Endodermal cell (in vitro differentiated cells): Measurements from ENCODE around the gene C8G. TPM values are rescaled to one million over a fixed set of nuclear protein-coding genes. Genes with fewer than 3 reads are reported as not detected.

Source experiments
- DNase-seq: peaks from one replicate; pipeline ENCODE4 v3.0.0-alpha.2; 2017
- H3K27ac ChIP-seq: 2 replicates; pipeline ENCODE4 v1.5.1; 2013; ENCODE audit warnings: mild to moderate bottlenecking, low read depth, low read length, moderate library complexity
- H3K27me3 ChIP-seq: 2 replicates; pipeline ENCODE4 v1.6.1; 2013; ENCODE audit warnings: mild to moderate bottlenecking, low read length, moderate library complexity; ENCODE audit not compliant: insufficient read depth, control insufficient read depth, poor library complexity, severe bottlenecking
- H3K36me3 ChIP-seq: 2 replicates; pipeline ENCODE4 v1.7.0; 2013; ENCODE audit warnings: mild to moderate bottlenecking, low read length, moderate library complexity; ENCODE audit not compliant: control insufficient read depth, insufficient read depth
- H3K4me1 ChIP-seq: one replicate; pipeline ENCODE4 v1.7.0; 2013; ENCODE audit warnings: low read length; ENCODE audit not compliant: control insufficient read depth, insufficient read depth
- H3K4me3 ChIP-seq: 2 replicates; pipeline ENCODE4 v1.5.1; 2013; ENCODE audit warnings: mild to moderate bottlenecking, low read length, moderate library complexity
- H3K9ac ChIP-seq: 2 replicates; pipeline ENCODE4 v1.6.1; 2013; ENCODE audit warnings: mild to moderate bottlenecking, low read length, moderate library complexity; ENCODE audit not compliant: poor library complexity, severe bottlenecking; ENCODE audit errors: extremely low read depth
- H3K9me3 ChIP-seq: 2 replicates; pipeline ENCODE4 v1.6.1; 2013; ENCODE audit warnings: mild to moderate bottlenecking, low read length, moderate library complexity; ENCODE audit not compliant: control insufficient read depth
- H3K27ac Mint-ChIP-seq: 2 replicates; pipeline ENCODE4 v1.8.0; 2020; ENCODE audit warnings: mixed read lengths
- H3K27me3 Mint-ChIP-seq: 2 replicates; pipeline ENCODE4 v1.8.0; 2021; ENCODE audit warnings: mild to moderate bottlenecking, mixed read lengths; ENCODE audit not compliant: insufficient read depth
- H3K36me3 Mint-ChIP-seq: 2 replicates; pipeline ENCODE4 v1.8.0; 2020; ENCODE audit warnings: low read depth, mixed read lengths
- H3K4me1 Mint-ChIP-seq: 2 replicates; pipeline ENCODE4 v1.8.0; 2020; ENCODE audit warnings: mixed read lengths
- H3K4me3 Mint-ChIP-seq: 2 replicates; pipeline ENCODE4 v1.8.0; 2020; ENCODE audit warnings: mild to moderate bottlenecking, moderate library complexity, mixed read lengths
- H3K9me3 Mint-ChIP-seq: 2 replicates; pipeline ENCODE4 v1.8.0; 2020; ENCODE audit warnings: mild to moderate bottlenecking, mixed read lengths
- WGBS, 2 experiments: methylation state at CpG; one replicate each; pipeline versions ENCODE4 v1.1.5 to v1.1.7; 2013; ENCODE audit warnings: missing lambda C conversion rate in 2 of 2, mixed read lengths in 1 of 2; ENCODE audit not compliant: insufficient coverage in 1 of 2, insufficient read length in 1 of 2; 5-methylcytosine and 5-hydroxymethylcytosine counted together
- total RNA-seq, 2 donors: library from RNA; stranded (reverse); fragmentation: NEBNext Ultra II Directional in 1 of 2; extraction: Animal tissue kit (Norgen Biotek cat#: 25700) in 1 of 2; gene quantifications; 2 replicates in 1 of 2; 3 replicates in 1 of 2; pipeline ENCODE4 v1.2.1, GENCODE V29; 2021
- TF ChIP-seq, protein P1 (sequence below): fragments of 200-600 bp; sonication (generic); conservative IDR thresholded peaks from 2 replicates; pipeline ENCODE4 v1.5.0; 2021; ENCODE audit warnings: antibody characterized with exemption, mild to moderate bottlenecking

Gene C8G
- total RNA-seq, 2 donors from 2014 or later, result 1.2 to 1.6 TPM

- no peaks in the 10 kb centered on the region for H3K36me3 Mint-ChIP-seq
- Histone ChIP-seq H3K4me1 (no peaks in the 10 kb centered on the region), H3K9ac (no peak overlapping the region), H3K4me3 (no peak overlapping the region), H3K9me3 (no peaks in the 10 kb centered on the region), H3K36me3 (no peaks in the 10 kb centered on the region), H3K27me3 (no peaks in the 10 kb centered on the region), H3K27ac (no peak overlapping the region)
- no peak overlapping the region for H3K4me3 Mint-ChIP-seq
- DNase-seq, result no peak
- WGBS, 2 experiments, result 90 to 93% methylated on average over 7 to 28 of the region's 28 CpGs
- TF ChIP-seq, protein P1, sequence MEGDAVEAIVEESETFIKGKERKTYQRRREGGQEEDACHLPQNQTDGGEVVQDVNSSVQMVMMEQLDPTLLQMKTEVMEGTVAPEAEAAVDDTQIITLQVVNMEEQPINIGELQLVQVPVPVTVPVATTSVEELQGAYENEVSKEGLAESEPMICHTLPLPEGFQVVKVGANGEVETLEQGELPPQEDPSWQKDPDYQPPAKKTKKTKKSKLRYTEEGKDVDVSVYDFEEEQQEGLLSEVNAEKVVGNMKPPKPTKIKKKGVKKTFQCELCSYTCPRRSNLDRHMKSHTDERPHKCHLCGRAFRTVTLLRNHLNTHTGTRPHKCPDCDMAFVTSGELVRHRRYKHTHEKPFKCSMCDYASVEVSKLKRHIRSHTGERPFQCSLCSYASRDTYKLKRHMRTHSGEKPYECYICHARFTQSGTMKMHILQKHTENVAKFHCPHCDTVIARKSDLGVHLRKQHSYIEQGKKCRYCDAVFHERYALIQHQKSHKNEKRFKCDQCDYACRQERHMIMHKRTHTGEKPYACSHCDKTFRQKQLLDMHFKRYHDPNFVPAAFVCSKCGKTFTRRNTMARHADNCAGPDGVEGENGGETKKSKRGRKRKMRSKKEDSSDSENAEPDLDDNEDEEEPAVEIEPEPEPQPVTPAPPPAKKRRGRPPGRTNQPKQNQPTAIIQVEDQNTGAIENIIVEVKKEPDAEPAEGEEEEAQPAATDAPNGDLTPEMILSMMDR, result no peak
- peaks cover 5% of the 10 kb centered on the region for H3K27me3 Mint-ChIP-seq
- no peaks in the 10 kb centered on the region for H3K4me1 Mint-ChIP-seq
- H3K9me3 Mint-ChIP-seq, result no peaks in the 10 kb centered on the region
- H3K27ac Mint-ChIP-seq, result no peak overlapping the region
Observed at GRCh38 chr9:136958898-136959850, 14.1 kb downstream of the C8G start.

DNA sequence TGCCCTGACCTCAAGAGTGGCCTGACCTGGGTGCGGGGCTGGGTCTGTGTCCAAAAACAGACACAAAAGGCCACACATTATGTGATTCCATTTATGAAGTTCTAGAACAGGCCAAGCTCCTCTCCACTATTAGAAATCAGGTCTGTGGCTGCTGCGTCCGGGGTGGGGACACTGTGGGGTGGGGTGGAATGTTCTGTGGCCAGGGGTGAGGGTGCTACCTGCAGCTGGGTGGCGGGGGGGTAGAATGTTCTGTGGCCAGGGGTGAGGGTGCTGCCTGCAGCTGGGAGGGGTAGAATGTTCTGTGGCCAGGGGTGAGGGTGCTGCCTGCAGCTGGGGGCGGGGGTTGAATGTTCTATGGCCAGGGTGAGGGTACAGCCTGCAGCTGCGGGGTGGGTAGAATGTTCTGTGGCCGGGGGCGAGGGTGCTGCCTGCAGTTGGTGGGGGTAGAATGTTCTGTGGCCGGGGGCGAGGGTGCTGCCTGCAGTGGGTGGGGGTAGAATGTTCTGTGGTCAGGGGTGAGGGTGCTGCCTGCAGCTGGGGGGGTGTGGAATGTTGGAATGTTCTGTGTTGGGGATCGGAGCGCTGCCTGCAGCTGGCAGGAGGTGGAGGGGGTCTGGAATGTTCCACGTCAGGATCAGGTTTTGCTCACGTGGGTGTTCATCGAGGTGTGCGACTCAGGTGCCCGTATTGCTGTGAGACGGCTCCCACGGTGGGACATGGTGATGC, 15.3 kb downstream of the C8G start:
- no peak for DNase-seq
- H3K27ac ChIP-seq, result no peak overlapping the region
- H3K4me3 ChIP-seq, result no peak overlapping the region
- no peaks in the 10 kb centered on the region for H3K36me3 ChIP-seq
- Mint-ChIP-seq H3K4me1 (no peaks in the 10 kb centered on the region), H3K9me3 (no peaks in the 10 kb centered on the region), H3K27ac (no peak overlapping the region), H3K27me3 (peaks cover 5% of the 10 kb centered on the region), H3K36me3 (no peaks in the 10 kb centered on the region), H3K4me3 (no peak overlapping the region)
- H3K27me3 ChIP-seq, result no peaks in the 10 kb centered on the region
- 93 to 94% methylated on average over 3 to 18 of the region's 19 CpGs for WGBS, 2 experiments
- H3K4me1 ChIP-seq, result no peaks in the 10 kb centered on the region
- TF ChIP-seq, protein P1, result no peak
- no peaks in the 10 kb centered on the region for H3K9me3 ChIP-seq
- H3K9ac ChIP-seq, result no peak overlapping the region

DNA sequence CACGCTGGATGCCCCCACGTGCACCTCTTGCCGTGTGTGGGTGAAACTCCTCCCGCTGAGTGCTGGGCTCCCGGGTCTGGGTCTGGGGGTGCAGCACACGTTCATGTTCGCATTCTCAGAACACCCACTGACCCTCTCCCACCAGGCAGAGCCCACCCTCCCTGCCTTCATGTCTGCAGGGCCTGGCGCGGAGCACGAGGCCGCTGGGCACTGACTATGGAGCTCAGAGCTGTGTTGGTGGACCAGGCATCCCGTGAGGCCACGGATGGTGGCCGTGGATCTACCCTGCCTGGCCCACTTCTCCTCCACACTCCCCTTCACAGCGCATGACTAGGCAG, 15.9 kb downstream of the C8G start:
- no peak overlapping the region for H3K4me3 ChIP-seq
- H3K36me3 Mint-ChIP-seq, result no peaks in the 10 kb centered on the region
- no peak overlapping the region for H3K27ac Mint-ChIP-seq
- no peak overlapping the region for H3K4me3 Mint-ChIP-seq
- H3K27ac ChIP-seq, result no peak overlapping the region
- peaks cover 3% of the 10 kb centered on the region for H3K4me1 Mint-ChIP-seq
- peaks cover 5% of the 10 kb centered on the region for H3K27me3 Mint-ChIP-seq
- no peak for DNase-seq
- H3K4me1 ChIP-seq, result no peaks in the 10 kb centered on the region
- no peaks in the 10 kb centered on the region for H3K27me3 ChIP-seq
- 90 to 94% methylated on average over 12 to 15 of the region's 15 CpGs for WGBS, 2 experiments
- H3K9me3 Mint-ChIP-seq, result no peaks in the 10 kb centered on the region
- H3K36me3 ChIP-seq, result no peaks in the 10 kb centered on the region
- TF ChIP-seq, protein P1, result no peak
- no peaks in the 10 kb centered on the region for H3K9me3 ChIP-seq
- H3K9ac ChIP-seq, result no peak overlapping the region
